GM13977 (cell line): ENCODE measurements around the gene CFL1.

Experiments used
- DNase-seq: peaks from one replicate; pipeline ENCODE4 v3.0.0; 2012; ENCODE audit warnings: low spot score
- in situ Hi-C: fragments of 300-500 bp; cut with MboI; formaldehyde crosslinking; loops from one replicate; pipeline ENCODE4 v1.12.0; 2022; ENCODE audit warnings: low sequenced_read_pairs, low pct_unique_long_range_greater_than_20kb, mixed read lengths, inconsistent platforms; ENCODE audit not compliant: unreplicated experiment
- TF ChIP-seq, protein P1 (sequence below): IDR thresholded peaks from 2 replicates; pipeline ENCODE4 v1.5.1; 2012; ENCODE audit warnings: mild to moderate bottlenecking, control low read depth; ENCODE audit not compliant: insufficient read depth; ENCODE audit errors: extremely low read depth, missing control alignments

CFL1 gene

DNA sequence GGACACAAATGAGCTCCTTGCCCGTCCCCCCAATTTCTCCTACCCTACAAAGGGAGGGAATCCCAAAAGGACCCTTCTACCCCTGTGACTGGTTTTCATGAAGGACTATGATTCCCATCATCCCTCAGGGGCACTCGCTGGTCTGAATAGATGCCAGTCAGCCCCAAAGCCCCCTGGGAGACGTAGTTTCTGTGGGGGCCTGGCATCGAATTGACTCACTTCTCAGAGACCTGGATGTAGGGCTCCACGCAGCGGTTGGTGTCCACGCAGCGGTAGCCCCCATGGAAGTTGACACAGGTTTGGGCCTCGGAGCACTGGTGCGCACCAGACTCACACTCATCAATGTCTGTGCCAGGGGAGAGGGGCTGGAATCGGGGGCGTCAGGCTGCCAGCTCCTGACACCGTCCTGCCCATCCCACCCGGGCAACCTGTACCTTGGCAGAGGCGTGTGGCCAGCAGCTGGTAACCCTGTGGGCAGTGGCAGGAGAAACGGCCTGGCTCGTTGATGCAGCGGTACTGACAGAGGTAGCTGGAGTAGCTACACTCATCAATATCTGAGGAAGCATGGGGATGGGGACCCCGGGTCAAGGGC lies 10.2 kb upstream of the CFL1 start:
- TF ChIP-seq, protein P1, sequence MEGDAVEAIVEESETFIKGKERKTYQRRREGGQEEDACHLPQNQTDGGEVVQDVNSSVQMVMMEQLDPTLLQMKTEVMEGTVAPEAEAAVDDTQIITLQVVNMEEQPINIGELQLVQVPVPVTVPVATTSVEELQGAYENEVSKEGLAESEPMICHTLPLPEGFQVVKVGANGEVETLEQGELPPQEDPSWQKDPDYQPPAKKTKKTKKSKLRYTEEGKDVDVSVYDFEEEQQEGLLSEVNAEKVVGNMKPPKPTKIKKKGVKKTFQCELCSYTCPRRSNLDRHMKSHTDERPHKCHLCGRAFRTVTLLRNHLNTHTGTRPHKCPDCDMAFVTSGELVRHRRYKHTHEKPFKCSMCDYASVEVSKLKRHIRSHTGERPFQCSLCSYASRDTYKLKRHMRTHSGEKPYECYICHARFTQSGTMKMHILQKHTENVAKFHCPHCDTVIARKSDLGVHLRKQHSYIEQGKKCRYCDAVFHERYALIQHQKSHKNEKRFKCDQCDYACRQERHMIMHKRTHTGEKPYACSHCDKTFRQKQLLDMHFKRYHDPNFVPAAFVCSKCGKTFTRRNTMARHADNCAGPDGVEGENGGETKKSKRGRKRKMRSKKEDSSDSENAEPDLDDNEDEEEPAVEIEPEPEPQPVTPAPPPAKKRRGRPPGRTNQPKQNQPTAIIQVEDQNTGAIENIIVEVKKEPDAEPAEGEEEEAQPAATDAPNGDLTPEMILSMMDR, result no peak
- in situ Hi-C loops, result no loop called here

DNA sequence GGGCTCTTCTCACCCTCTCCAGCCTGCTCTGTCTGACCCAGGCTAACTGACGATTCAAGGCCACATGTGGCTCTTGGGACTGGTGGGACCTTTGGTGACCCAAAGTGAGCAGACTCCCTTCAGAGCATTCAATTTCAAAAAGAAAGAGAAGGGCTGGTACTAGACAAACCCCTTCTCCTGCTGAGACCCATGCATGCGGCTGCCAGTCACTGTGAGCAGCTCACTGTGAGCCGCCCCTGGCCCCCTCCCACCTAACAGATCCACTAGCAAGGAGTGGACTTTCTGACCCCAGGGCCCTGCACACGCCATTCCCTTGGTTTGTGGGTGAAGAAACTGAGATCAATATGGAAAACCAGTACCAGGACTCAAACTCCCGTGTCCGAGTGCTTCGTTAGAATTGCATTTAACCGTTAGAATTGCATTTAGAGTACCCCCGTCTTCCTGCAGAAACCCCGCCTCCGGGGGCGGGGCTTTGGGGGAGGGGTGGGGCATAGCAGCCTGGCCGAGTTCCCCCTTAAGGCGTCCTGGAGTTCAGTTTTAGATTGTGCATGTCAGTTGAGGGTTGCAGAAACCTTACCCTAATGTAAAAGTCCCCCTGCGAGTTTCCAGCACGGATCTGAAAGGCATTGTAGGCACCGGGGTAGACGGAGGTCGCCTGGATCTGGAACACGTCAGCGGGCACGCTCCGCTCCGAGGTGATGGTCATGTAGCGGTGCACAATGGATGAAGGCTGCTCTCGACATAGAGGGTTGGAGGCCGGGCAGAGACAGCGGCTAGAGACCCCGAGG lies 9.5 kb upstream of the CFL1 start:
- DNase-seq, result no peak
- in situ Hi-C loops, result no loop called here
- TF ChIP-seq, protein P1, result no peak

More for the DNA sequence above, 10.2 kb upstream of the CFL1 start:
- DNase-seq, result no peak

DNA sequence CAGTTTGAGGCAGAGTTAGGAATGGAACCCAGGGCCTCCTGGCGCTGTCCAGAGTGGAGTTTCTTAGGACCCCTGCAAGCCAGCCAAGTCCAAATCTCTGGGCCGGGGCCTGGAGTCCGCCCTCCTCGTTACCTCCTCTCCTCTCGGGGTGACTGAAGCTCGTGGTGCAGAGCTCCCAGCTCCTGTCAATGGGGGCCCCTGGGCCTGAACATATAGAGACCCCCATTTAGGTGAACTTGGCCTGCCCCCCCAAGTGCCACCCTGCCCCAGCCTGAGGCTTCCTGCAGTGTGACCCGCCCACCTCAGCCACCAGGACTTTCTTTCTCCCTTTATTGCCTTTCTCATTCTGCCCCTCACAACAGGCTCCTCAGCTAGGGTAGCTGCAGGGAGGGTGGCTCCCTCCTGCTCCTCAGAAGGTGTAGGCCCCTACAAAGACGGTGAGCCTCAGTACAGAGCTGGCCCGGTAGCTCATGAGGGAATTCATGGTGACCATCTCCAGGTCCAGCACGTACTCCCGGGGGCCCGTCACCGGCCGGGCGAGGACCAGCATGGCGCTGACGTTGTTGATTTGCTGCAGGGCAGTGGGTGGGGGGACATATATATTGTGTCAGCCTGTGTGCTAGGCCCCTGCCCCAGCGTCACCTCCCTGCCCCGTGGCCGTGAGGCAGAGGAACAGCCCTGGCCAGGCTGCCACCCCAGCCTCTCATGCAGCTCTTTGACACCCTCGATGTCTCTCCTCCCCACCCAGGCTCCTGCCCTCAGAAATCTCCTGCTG lies 8.7 kb upstream of the CFL1 start:
- TF ChIP-seq, protein P1, result no peak
- no peak for DNase-seq
- in situ Hi-C loops, result no loop called here

DNA sequence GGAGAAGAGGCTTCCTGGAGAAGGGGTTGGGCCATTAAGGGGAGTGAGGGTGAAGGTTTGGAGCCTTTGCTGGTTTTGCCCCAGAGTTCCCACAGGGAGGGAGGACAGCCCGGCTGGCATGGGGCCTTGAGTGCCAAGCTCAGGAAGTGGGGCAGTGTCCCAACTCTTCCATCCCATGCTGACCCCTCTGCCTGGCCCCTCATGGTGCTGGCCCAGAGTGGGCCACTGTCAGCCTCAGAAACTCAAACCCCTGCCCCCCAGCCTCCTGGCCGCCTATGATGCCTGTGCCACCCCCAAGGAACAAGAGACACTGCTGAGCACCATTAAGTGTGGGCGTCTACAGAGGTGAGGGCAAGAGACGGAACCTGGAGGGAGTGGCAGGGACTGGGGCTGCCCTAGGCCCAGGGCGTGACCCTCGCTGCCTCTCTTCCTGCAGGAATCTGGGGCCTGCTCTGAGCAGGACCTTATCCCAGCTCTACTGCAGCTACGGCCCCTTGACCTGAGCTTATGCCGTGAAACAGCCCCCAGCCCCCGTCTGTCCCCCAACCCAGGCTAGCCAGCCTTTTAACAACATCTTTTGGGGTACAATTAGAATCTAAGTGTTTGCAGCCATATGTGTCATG lies 7.7 kb upstream of the CFL1 start:
- TF ChIP-seq, protein P1, result no peak
- no peak for DNase-seq
- in situ Hi-C loops, result no loop called here

DNA sequence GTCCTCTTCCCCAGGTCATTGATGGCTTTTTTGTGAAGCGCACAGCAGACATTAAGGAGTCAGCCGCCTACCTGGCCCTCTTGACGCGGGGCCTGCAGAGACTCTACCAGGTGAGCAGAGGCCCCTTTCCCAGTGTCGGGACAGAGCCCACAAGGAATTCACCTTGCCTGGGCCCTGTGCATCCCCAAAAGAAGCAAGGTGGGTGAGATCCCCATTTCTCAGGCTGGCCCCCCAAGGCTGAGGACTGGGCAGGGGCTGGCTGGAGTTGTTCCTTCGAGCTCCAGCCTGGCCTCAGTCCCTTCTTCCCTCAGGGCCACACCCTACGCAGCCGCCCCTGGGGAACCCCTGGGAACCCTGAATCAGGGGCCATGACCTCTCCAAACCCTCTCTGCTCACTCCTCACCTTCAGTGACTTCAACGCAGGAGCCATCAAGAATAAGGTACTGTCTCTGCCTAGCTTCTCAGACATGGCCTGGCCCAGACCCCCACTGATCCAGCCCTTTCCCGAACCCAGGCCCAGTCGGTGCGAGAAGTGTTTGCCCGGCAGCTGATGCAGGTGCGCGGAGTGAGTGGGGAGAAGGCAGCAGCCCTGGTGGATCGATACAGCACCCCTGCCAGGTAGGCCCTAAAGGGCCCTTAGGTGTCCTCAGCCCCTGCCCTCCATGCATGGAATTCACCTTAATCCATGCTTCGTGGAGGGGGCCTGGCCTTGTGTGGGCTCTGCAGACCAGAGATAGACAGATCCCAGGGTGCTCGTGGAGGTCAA lies 6.9 kb upstream of the CFL1 start:
- no peak for DNase-seq
- TF ChIP-seq, protein P1, result no peak
- in situ Hi-C loops, result no loop called here
